HCT116 (cell line): ENCODE measurements around the gene PDE4D. TPM values are rescaled to one million over a fixed set of nuclear protein-coding genes. Genes with fewer than 3 reads are reported as not detected.

Source experiments
- ATAC-seq: fragments of 200-7000 bp; cut with Tn5 transposase; 2 replicates; pipeline ENCODE4 v1.9.1; 2020; ENCODE audit warnings: mild to moderate bottlenecking, moderate library complexity
- BruUV-seq: library from RNA; stranded (reverse); fragments of 400-500 nt; replicated peaks from 2 replicates; lab custom pipeline; 2021; lab: Mats Ljungman, UMichigan
- CTCF ChIA-PET: fragments of 300-600 bp; sonication (Branson Sonifier 250); formaldehyde crosslinking; loops from one replicate; lab custom pipeline; 2021; ENCODE audit warnings: antibody characterized with exemption; lab: Charles Lee
- POLR2A ChIA-PET: fragments of 300-600, 350-600 bp; sonication (Branson Sonifier 250); formaldehyde crosslinking; loops from one replicate; lab custom pipeline; 2021; ENCODE audit warnings: antibody characterized with exemption; lab: Charles Lee
- RAD21 ChIA-PET, 2 experiments: fragments of 300-600 bp; sonication (Branson Sonifier 250); formaldehyde crosslinking; loops; one replicate each; lab custom pipeline; 2023; ENCODE audit warnings: low total read pairs in 2 of 2; ENCODE audit not compliant: uncharacterized antibody in 2 of 2, unreplicated experiment in 2 of 2, low non-redundant PET in 1 of 2; lab: Charles Lee
- DNase-seq: peaks from one replicate; pipeline ENCODE4 v3.0.0-alpha.2; 2010; ENCODE audit warnings: low read depth, low spot score
- H2AFZ ChIP-seq: fragments of 200-600 bp; shearing (Covaris generic), sonication (generic); 2 replicates; pipeline ENCODE4 v1.6.1; 2017; ENCODE audit warnings: low read depth, mixed run types, mixed read lengths, antibody characterized with exemption, low read length; ENCODE audit not compliant: poor library complexity, severe bottlenecking
- H3K27ac ChIP-seq: 2 replicates; pipeline ENCODE4 v1.5.1; 2012; ENCODE audit warnings: low read depth, low read length
- H3K27me3 ChIP-seq: fragments of 200-600 bp; sonication (generic); 2 replicates; pipeline ENCODE4 v1.6.1; 2016; ENCODE audit warnings: mixed run types, low read length, mixed read lengths; ENCODE audit not compliant: insufficient read depth
- H3K36me3 ChIP-seq, 2 experiments: fragments of 200-500 bp in 1 of 2; fragments of 200-600 bp in 1 of 2; sonication (Bioruptor generic) in 1 of 2; sonication (generic) in 1 of 2; 2 replicates each; pipeline versions ENCODE4 v1.5.1 to v1.6.1; 2014 to 2016; ENCODE audit warnings: low read length in 2 of 2, inconsistent platforms in 1 of 2, mixed read lengths in 1 of 2, mixed run types in 1 of 2; ENCODE audit not compliant: insufficient read depth in 2 of 2, control insufficient read depth in 1 of 2
- H3K4me1 ChIP-seq, 2 experiments: fragments of 200-600 bp in 1 of 2; sonication (generic) in 1 of 2; 2 replicates each; pipeline versions ENCODE4 v1.5.1 to v1.6.1; 2012 to 2017; ENCODE audit warnings: low read length in 2 of 2, inconsistent platforms in 1 of 2, mild to moderate bottlenecking in 1 of 2, mixed read lengths in 1 of 2, mixed run types in 1 of 2, moderate library complexity in 1 of 2; ENCODE audit not compliant: insufficient read depth in 2 of 2, control insufficient read depth in 1 of 2
- H3K4me2 ChIP-seq: fragments of 200-600 bp; sonication (generic); 2 replicates; pipeline ENCODE4 v1.6.1; 2017; ENCODE audit warnings: mixed run types, low read length, mixed read lengths
- H3K4me3 ChIP-seq, 2 experiments: fragments of 200-600 bp in 1 of 2; sonication (generic) in 1 of 2; replicated peaks in 1 of 2; 2 replicates each; pipeline ENCODE4 v1.5.1; 2011 to 2016; ENCODE audit warnings: low read length in 2 of 2, control low read depth in 1 of 2, low read depth in 1 of 2, mild to moderate bottlenecking in 1 of 2, mixed read lengths in 1 of 2, mixed run types in 1 of 2
- H3K79me2 ChIP-seq: fragments of 200-600 bp; sonication (generic); 2 replicates; pipeline ENCODE4 v1.6.1; 2017; ENCODE audit warnings: mild to moderate bottlenecking, mixed run types, low read length, moderate library complexity, mixed read lengths; ENCODE audit not compliant: insufficient read depth
- H3K9ac ChIP-seq: fragments of 200-600 bp; sonication (generic); 2 replicates; pipeline ENCODE4 v1.6.1; 2016; ENCODE audit warnings: low read length, mixed read lengths
- H3K9me2 ChIP-seq: fragments of 200-600 bp; sonication (generic), shearing (Covaris generic); 2 replicates; pipeline ENCODE4 v1.6.1; 2017; ENCODE audit warnings: mixed run types, mild to moderate bottlenecking, moderate library complexity; ENCODE audit not compliant: insufficient read depth
- H3K9me3 ChIP-seq, 2 experiments: fragments of 200-500 bp in 1 of 2; fragments of 200-600 bp in 1 of 2; sonication (Bioruptor generic) in 1 of 2; sonication (generic) in 1 of 2; 2 replicates each; pipeline ENCODE4 v1.6.1; 2014 to 2017; ENCODE audit warnings: low read length in 2 of 2, mixed read lengths in 2 of 2, inconsistent platforms in 1 of 2, low read depth in 1 of 2, mild to moderate bottlenecking in 1 of 2, mixed run types in 1 of 2, moderate library complexity in 1 of 2; ENCODE audit not compliant: control insufficient read depth in 1 of 2, insufficient read depth in 1 of 2
- H4K20me1 ChIP-seq: fragments of 200-600 bp; sonication (generic), shearing (Covaris generic); 2 replicates; pipeline ENCODE4 v1.6.1; 2017; ENCODE audit warnings: mixed run types, mild to moderate bottlenecking, moderate library complexity; ENCODE audit not compliant: insufficient read depth
- CBX3 ChIP-seq: IDR thresholded peaks from 2 replicates; pipeline ENCODE4 v1.6.1; 2012; ENCODE audit warnings: low read depth
- EGR1 ChIP-seq: IDR thresholded peaks from 2 replicates; pipeline ENCODE4 v1.6.1; 2012; ENCODE audit warnings: low read depth
- ELF1 ChIP-seq: IDR thresholded peaks from 2 replicates; pipeline ENCODE4 v1.6.1; 2012; ENCODE audit warnings: low read depth, borderline replicate concordance
- EZH2 ChIP-seq: fragments of 200-600 bp; sonication (generic); IDR thresholded peaks from 2 replicates; pipeline ENCODE4 v1.6.1; 2017; ENCODE audit warnings: antibody characterized with exemption, mixed run types
- EZH2phosphoT487 ChIP-seq: fragments of 200-600 bp; IDR thresholded peaks from 2 replicates; pipeline ENCODE4 v1.6.1; 2018; ENCODE audit warnings: antibody characterized with exemption, borderline replicate concordance
- JUND ChIP-seq: IDR thresholded peaks from 2 replicates; pipeline ENCODE4 v1.6.1; 2012
- MAX ChIP-seq: IDR thresholded peaks from 2 replicates; pipeline ENCODE4 v1.6.1; 2012
- POLR2AphosphoS5 ChIP-seq: IDR thresholded peaks from 2 replicates; pipeline ENCODE4 v1.6.1; 2011; ENCODE audit warnings: mild to moderate bottlenecking, low read depth, low read length, moderate library complexity
- RAD21 ChIP-seq: IDR thresholded peaks from 2 replicates; pipeline ENCODE4 v1.6.1; 2012; ENCODE audit warnings: low read depth, mild to moderate bottlenecking
- REST ChIP-seq: IDR thresholded peaks from 2 replicates; pipeline ENCODE4 v1.6.1; 2012; ENCODE audit warnings: low read depth
- SRF ChIP-seq: IDR thresholded peaks from 2 replicates; pipeline ENCODE4 v1.6.1; 2012; ENCODE audit warnings: low read depth
- TCF7L2 ChIP-seq: IDR thresholded peaks from 2 replicates; pipeline ENCODE4 v1.7.0; 2011; ENCODE audit warnings: borderline replicate concordance, inconsistent platforms; ENCODE audit not compliant: insufficient read depth, insufficient read length; ENCODE audit errors: extremely low read depth
- YY1 ChIP-seq: IDR thresholded peaks from 2 replicates; pipeline ENCODE4 v1.6.1; 2011; ENCODE audit warnings: low read length, low read depth, moderate library complexity, mild to moderate bottlenecking; ENCODE audit not compliant: insufficient replicate concordance; ENCODE audit errors: extremely low read depth
- ZBTB33 ChIP-seq: IDR thresholded peaks from 2 replicates; pipeline ENCODE4 v1.6.1; 2011; ENCODE audit warnings: mild to moderate bottlenecking, low read length, moderate library complexity; ENCODE audit not compliant: insufficient replicate concordance; ENCODE audit errors: extremely low read depth
- intact Hi-C: fragments of 100-400 bp; cut with micrococcal nuclease; formaldehyde crosslinking; loops from 2 replicates; pipeline ENCODE4 v1.10.0; 2022
- total RNA-seq: library from RNA; stranded (reverse); gene quantifications from one replicate; pipeline ENCODE4 v1.2.1, GENCODE V29; 2021; ENCODE audit not compliant: unreplicated experiment

The PDE4D gene
- total RNA-seq, 1 experiment from 2014 or later = 1.1 TPM

GRCh38 chr5:59529239-59529638, 364.3 kb downstream of the PDE4D start:
- CTCF ChIA-PET = no interaction called here
- Histone ChIP-seq H2AFZ (no peak overlapping the region), H3K9ac (no peak overlapping the region), H3K9me3 (no peaks in the 10 kb centered on the region), H4K20me1 (no peaks in the 10 kb centered on the region), H3K9me2 (no peaks in the 10 kb centered on the region), H3K27ac (no peak overlapping the region), H3K36me3 (no peaks in the 10 kb centered on the region), H3K4me3 (no peak overlapping the region), H3K79me2 (no peaks in the 10 kb centered on the region), H3K27me3 (no peaks in the 10 kb centered on the region), H3K4me1 (no peaks in the 10 kb centered on the region), H3K4me2 (no peak overlapping the region)
- ATAC-seq (no peak), DNase-seq (no peak)
- no TSS peak for BruUV-seq
- RAD21 ChIA-PET = no interaction called here
- intact Hi-C loops = no loop called here
- POLR2A ChIA-PET = no interaction called here
- no peak for TF ChIP-seq YY1

- H3K4me2 ChIP-seq = no peak overlapping the region
- no TSS peak for BruUV-seq
- no peak overlapping the region for H3K9ac ChIP-seq
- no peaks in the 10 kb centered on the region for H3K27me3 ChIP-seq
- H3K9me2 ChIP-seq = no peaks in the 10 kb centered on the region
- no peak overlapping the region for H3K4me3 ChIP-seq
- POLR2A ChIA-PET = no interaction called here
- DNase-seq (no peak), ATAC-seq (no peak)
- intact Hi-C loops = no loop called here
- H3K36me3 ChIP-seq = no peaks in the 10 kb centered on the region
- CTCF ChIA-PET = no interaction called here
- H3K27ac ChIP-seq = no peak overlapping the region
- no peaks in the 10 kb centered on the region for H4K20me1 ChIP-seq
- no peaks in the 10 kb centered on the region for H3K9me3 ChIP-seq
- no peaks in the 10 kb centered on the region for H3K79me2 ChIP-seq
- no peak overlapping the region for H2AFZ ChIP-seq
- RAD21 ChIA-PET = no interaction called here
- H3K4me1 ChIP-seq = no peaks in the 10 kb centered on the region
- TF ChIP-seq ZBTB33 = no peak
- TF ChIP-seq MAX = no peak
- no peak for TF ChIP-seq EZH2phosphoT487
- no peak for TF ChIP-seq CBX3
- no peak for TF ChIP-seq ELF1
- TF ChIP-seq JUND = no peak
- no peak for TF ChIP-seq EZH2
- no peak for TF ChIP-seq REST
- TF ChIP-seq TCF7L2 = no peak
- no peak for TF ChIP-seq EGR1
- TF ChIP-seq POLR2AphosphoS5 = no peak
- TF ChIP-seq YY1 = no peak
- no peak for TF ChIP-seq SRF
- no peak for TF ChIP-seq RAD21
Measured at GRCh38 chr5:59528202-59528862, 365.2 kb downstream of the PDE4D start.
